Measurements from ENCODE around the gene VAMP2.
A peak's percentile ranks its signal among the peaks of the same experiment; 100 is the strongest.

VAMP2 gene, protein sequence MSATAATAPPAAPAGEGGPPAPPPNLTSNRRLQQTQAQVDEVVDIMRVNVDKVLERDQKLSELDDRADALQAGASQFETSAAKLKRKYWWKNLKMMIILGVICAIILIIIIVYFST

DNA sequence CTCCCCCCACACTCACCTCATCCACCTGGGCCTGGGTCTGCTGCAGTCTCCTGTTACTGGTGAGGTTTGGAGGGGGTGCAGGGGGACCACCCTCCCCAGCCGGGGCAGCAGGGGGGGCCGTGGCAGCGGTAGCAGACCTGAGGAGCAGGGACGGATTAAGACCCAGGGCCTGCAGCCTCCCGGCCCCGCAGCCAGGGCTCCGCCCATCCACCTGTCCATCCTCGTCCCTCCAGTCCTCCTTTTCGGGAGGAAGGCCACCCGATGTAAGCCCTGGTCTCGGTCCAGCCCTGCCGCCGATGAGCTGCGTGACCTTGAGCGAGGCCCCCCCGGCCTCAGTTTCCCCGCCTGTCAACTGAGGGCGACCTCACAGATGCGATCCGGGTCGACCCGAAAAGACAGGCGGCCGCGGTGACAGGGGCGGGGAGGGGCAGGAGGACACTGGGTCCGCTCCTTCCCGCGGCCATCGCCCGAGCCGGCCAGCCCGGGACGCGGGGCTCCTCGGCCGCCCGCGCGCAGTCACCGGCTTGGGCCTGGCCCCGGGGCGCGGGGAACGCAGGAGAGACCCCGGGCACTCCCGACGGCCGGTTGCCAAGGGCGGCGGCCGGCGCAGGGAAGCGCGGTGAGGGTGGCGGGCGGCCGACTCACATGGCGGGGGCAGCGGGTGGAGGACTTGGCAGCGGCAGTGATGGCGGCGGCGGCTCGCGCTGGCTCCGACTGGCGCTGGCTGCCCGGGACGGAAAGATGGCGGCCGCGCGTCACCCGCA lies at the start of gene VAMP2:
TSS of gene VAMP2 (minus strand) at position 716 of the 764 bp plus-strand sequence. CDS start at position 647, 69 bp downstream.
- DNase-seq = peak; percentile 76

GRCh38 chr17:8210761-8211458 lies 48.2 kb upstream of the VAMP2 start:
- DNase-seq = peak; percentile 7

GRCh38 chr17:8209907-8210760 lies 47.4 kb upstream of the VAMP2 start, which contains the start of gene AURKB:
Gene AURKB (minus strand): TSS chr17:8210575. CDS start chr17:8210224, 351 bp downstream.
- DNase-seq = peak; percentile 97

- no peak for DNase-seq
Observed at GRCh38 chr17:8206536-8206935, 43.8 kb upstream of the VAMP2 start.

DNA sequence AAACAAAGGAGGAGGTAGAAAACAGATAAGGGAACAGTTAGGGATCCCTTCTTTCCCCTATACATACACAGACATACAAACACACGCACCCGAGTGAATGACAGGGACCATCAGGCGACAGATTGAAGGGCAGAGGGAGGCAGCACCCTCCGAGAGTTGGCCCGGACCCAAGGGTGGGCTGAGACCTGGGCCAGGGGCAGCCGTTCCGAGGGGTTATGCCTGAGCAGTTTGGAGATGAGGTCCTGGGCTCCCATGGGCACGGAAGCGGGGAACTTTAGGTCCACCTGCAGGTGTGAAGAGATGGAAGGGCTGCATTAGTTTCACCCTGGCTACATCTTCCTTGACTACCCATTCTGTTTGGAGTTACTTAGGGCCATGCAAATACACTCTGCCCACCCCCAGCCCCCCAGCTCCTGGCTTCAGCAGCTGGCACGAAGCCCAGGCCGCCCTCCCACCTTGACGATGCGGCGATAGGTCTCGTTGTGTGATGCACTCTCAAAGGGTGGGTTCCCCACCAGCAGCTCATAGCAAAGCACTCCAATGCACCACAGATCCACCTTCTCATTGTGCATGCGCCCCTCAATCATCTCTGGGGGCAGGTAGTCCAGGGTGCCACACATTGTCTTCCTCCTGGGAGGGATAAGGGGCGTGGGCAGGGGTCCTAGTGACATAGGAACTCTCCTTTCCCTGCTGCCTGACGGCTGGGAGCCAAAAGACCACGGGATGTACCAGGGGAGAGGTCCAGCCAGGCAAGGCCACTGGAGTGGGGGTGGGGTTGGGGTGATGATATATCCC lies 42.2 kb upstream of the VAMP2 start:
- no peak for DNase-seq

- DNase-seq = peak; percentile 89
Observed at GRCh38 chr17:8192070-8192815, 29.5 kb upstream of the VAMP2 start.

- DNase-seq = no peak
Observed at GRCh38 chr17:8190506-8190905, 27.8 kb upstream of the VAMP2 start.

DNA sequence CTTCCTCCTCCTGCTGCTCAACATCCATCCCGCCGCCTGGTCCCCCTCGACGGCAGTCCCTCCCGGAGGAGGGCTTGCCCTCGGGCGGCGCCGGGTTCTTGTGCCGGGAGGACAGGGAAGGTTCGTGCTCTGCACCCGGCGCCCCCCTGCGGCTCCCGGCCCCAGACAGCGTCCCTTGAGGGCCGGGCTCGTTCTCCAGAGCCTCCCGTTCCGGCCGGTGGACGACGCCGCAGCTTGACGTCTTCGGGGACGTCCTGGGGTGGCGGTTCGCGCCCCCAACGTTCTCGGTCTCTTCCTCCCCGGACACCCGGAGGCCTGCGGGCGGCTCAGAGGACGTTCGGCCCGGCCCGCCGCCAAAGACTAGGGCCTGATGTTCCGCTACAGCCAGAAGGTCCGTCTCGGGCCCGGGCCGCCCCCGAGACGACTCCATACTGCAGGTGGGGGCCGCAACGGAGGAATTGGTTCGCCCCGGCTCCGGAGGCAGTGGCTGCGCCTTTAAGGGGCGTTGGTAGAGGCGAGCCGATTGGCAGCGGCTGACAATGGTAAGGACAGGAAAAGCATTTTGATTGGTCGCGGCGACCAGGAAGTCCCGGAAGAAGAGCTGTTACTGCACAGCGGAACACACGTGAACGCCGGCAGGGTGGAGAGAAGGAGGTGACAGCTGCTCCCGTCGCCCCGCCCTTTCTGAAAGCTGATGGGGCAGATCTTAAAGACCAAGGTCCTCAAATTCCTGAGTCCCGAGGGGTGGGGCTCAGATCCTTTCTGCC lies 27.1 kb upstream of the VAMP2 start, which contains the start of gene BORCS6:
TSS of gene BORCS6 (minus strand) at position 470 of the 767 bp plus-strand sequence. CDS start at position 430, 40 bp downstream.
- DNase-seq = peak; percentile 98

DNA sequence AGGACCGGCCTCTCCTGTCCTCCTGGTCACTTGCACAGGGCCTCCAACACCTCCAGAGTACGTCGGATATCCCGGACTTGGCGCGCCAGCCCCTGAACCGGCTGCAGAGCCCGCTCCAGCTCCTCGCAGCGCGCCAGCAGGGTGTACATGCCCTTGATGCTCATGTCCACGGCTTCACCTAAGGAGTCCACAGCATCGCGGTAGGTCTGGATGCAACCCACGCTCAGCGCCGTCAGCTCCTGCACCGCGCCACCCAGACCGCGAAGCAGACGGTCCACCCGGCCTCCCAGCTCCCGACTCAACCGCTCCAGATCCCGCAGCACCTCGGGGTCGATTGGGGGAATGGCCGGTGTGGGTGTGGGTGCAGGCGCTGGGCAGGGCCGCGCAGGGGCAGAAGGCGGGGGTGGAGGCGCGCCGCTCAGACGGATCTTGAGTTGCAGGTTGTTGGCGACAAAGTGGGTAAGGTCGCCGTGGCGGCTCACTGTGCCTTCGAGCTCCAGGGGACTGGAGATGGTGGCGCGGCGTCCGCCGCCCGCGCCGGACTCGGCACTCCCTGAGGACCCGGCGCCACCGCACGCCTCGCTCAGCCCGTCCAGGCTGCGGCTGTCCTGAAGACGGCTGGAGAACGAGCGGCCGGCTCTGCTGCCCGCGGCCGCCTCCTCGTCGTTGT lies 26.4 kb upstream of the VAMP2 start:
- DNase-seq = peak; percentile 1

DNA sequence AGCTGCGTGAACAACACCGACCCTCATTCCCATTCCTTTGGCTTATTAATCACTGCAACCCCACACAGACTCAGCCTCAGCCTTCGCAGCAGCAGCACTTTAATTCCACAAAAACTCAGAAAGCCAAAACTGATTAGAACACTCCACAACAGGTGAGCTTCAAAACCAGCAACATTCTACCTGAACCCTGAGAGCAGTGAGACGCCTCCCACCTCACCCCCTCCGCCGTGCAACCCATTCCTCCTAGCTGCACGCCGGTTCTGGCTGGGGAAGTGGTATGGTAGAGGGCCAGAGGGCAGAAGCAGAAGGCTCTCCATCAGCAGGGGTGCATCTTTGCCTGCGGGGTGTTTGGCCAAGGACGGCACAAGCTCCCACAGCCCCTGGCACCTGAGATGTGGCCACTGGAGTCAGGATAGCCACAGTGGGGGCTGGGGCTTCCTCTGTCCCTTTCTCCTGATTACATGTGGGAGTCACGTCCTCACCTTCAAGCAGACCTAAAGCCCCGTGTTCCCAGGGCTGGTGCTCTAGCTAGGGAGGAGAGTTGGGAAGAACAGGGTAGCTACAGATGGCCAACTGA lies 25.6 kb upstream of the VAMP2 start:
- DNase-seq = no peak

DNA sequence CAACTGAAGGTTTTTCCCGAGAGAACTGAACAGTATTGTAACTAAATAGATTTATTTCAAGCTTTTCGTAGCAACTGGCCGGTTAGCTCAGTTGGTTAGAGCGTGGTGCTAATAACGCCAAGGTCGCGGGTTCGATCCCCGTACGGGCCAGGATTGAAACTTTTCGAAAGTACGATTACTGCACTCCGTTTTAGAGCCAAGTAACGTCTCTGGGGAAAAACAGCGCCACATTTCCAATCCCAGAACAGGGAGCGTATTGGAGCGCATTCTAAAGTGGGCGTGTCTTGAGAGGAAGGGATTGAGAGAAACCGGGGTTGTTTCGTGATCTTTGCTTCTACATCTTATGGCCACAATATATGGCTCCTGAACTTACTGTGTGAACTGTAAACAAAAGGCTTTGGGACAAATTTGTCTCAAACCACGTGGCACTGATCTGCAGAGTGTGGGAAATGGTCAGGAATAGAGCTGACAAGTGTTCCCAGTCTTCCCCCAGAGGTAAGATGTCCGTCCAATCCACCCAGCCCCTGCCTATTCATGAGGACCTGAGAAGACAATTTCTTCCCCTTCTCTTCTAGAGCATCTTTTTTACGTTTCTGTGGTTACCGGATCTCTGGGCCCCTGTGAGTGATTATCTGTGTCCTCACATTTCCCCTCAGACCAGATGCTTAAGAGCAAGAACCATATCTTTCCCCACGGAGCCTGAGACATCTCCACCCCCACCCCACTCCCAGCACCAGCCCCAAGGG lies 24.9 kb upstream of the VAMP2 start:
- DNase-seq = peak; percentile 98

GRCh38 chr17:8186787-8187516 lies 24.2 kb upstream of the VAMP2 start:
- peak; percentile 89 for DNase-seq

GRCh38 chr17:8186446-8186786 lies 23.7 kb upstream of the VAMP2 start:
- DNase-seq = no peak

GRCh38 chr17:8185582-8186445 lies 23.1 kb upstream of the VAMP2 start:
- peak; percentile 60 for DNase-seq

DNA sequence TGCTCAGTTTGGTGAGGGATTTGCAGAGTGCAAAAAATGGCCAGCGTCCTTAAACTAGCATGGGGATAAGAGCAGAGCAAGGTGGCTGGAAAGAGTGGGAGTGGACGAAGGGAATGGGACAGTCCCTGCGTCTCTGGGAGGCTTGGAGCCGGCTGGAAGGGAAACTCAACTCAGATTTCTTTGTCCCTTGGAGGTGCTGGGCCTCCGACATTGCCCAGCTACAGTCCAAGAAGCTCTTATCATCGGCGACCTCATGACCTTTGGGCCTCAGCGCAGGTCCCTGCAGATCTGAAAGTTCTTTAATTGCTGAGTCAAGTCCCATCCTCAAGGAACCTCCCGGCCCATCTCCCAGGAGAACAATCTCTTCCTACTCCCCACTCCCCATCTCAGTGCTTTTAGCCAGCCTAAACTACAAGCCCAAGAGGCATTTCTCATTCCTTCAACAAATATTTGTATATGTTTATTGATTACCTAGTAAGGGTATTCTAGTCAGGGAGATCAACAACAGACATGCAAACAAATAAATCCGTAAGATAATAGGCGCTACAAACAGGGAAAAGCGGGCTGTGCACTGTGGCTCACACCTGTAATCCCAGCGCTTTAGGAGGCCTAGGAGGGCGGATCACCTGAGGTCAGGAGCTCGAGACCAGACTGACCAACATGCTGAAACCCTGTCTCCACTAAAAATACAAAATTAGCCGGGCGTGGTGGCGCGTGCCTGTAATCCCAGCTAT lies 14.4 kb upstream of the VAMP2 start:
- no peak for DNase-seq
